MCF 10A (cell line): ENCODE measurements around the gene ATP1B2. TPM values are rescaled to one million over a fixed set of nuclear protein-coding genes. Genes with fewer than 3 reads are reported as not detected.
"Not testable (repeated sequence)": the region's sequence is repeated elsewhere in the genome, so short reads cannot be mapped to it uniquely, and the experiment has no call there.

Experiments used
- BruUV-seq: library from RNA; stranded (reverse); fragments of 400-500 nt; replicated peaks from 2 replicates; lab custom pipeline; 2021; lab: Mats Ljungman, UMichigan
- CTCF ChIA-PET: fragments of 300-600 bp; sonication (Branson Sonifier 250); formaldehyde crosslinking; extraction: SDS; loops from one replicate; lab custom pipeline; 2021; ENCODE audit warnings: antibody characterized with exemption, inconsistent platforms; lab: Yijun Ruan, JAX
- POLR2A ChIA-PET: fragments of 300-600, 350-650 bp; sonication (Branson Sonifier 250); formaldehyde crosslinking; extraction: SDS; loops from one replicate; lab custom pipeline; 2020; ENCODE audit warnings: antibody characterized with exemption, inconsistent platforms; lab: Yijun Ruan, JAX
- DNase-seq: peaks from one replicate; pipeline ENCODE4 v3.0.0-alpha.2; 2018; ENCODE audit not compliant: unreplicated experiment
- H3K27ac Mint-ChIP-seq: one replicate; pipeline ENCODE4 v1.8.0; 2022; ENCODE audit warnings: mild to moderate bottlenecking, low read depth, mixed read lengths; ENCODE audit not compliant: unreplicated experiment
- H3K27me3 Mint-ChIP-seq: one replicate; pipeline ENCODE4 v1.8.0; 2022; ENCODE audit warnings: mixed read lengths; ENCODE audit not compliant: insufficient read depth, unreplicated experiment
- H3K36me3 Mint-ChIP-seq: one replicate; pipeline ENCODE4 v1.8.0; 2022; ENCODE audit warnings: mild to moderate bottlenecking, moderate library complexity, mixed read lengths; ENCODE audit not compliant: insufficient read depth, unreplicated experiment
- H3K4me1 Mint-ChIP-seq: one replicate; pipeline ENCODE4 v1.8.0; 2022; ENCODE audit warnings: mixed read lengths; ENCODE audit not compliant: insufficient read depth, unreplicated experiment
- H3K4me3 Mint-ChIP-seq: one replicate; pipeline ENCODE4 v1.8.0; 2022; ENCODE audit warnings: mild to moderate bottlenecking, moderate library complexity, mixed read lengths; ENCODE audit not compliant: unreplicated experiment
- H3K9me3 Mint-ChIP-seq: one replicate; pipeline ENCODE4 v1.8.0; 2022; ENCODE audit warnings: mixed read lengths; ENCODE audit not compliant: unreplicated experiment
- intact Hi-C: fragments of 100-400 bp; cut with micrococcal nuclease; formaldehyde crosslinking; loops from 2 replicates; pipeline ENCODE4 v1.14.1; 2022
- total RNA-seq: library from RNA; stranded (reverse); gene quantifications from 2 replicates; pipeline ENCODE4 v1.2.3, GENCODE V29; 2022
- TF ChIP-seq, protein P1 (sequence below): fragments of 200-600 bp; IDR thresholded peaks from one replicate; pipeline ENCODE4 v1.8.0; 2022; ENCODE audit warnings: antibody characterized with exemption, mild to moderate bottlenecking; ENCODE audit not compliant: unreplicated experiment

The ATP1B2 gene
- total RNA-seq, 1 experiment from 2014 or later = not detected

DNA sequence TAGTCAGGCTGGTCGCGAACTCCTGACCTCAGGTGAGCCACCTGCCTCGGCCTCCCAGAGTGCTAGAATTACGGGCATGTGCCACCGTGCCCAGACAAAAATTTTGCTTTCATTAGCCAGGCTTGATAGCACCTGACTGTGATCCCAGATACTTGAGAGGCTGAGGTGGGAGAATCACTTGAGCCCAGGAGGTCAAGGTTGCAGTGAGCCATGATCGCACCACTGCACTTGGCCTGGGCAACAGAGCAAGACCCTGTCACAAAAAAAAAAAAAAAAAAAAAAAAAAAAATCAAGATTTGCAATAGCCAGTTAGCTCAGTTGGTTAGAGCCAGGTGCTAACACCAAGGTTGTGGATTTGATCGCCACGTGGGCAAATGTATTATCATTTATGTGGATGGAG, 29.9 kb upstream of the ATP1B2 start:
- no peaks in the 10 kb centered on the region for H3K4me1 Mint-ChIP-seq
- CTCF ChIA-PET = interaction anchor here (0.7 to 3.4 kb wide), 6 partner anchors 8 to 220 kb away, joined by 3 to 15 read pairs (median 3); partner anchors contain the start of genes SOX15 and WRAP53
- POLR2A ChIA-PET = interaction anchor here (0.6 to 0.7 kb wide), 3 partner anchors 52 to 68 kb away, joined by 3 to 4 read pairs (median 4); partner anchors contain the start of genes TP53 and WRAP53
- DNase-seq = no peak
- no peak overlapping the region for H3K4me3 Mint-ChIP-seq
- no TSS peak for BruUV-seq
- TF ChIP-seq, protein P1, sequence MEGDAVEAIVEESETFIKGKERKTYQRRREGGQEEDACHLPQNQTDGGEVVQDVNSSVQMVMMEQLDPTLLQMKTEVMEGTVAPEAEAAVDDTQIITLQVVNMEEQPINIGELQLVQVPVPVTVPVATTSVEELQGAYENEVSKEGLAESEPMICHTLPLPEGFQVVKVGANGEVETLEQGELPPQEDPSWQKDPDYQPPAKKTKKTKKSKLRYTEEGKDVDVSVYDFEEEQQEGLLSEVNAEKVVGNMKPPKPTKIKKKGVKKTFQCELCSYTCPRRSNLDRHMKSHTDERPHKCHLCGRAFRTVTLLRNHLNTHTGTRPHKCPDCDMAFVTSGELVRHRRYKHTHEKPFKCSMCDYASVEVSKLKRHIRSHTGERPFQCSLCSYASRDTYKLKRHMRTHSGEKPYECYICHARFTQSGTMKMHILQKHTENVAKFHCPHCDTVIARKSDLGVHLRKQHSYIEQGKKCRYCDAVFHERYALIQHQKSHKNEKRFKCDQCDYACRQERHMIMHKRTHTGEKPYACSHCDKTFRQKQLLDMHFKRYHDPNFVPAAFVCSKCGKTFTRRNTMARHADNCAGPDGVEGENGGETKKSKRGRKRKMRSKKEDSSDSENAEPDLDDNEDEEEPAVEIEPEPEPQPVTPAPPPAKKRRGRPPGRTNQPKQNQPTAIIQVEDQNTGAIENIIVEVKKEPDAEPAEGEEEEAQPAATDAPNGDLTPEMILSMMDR = no peak
- no peaks in the 10 kb centered on the region for H3K9me3 Mint-ChIP-seq
- intact Hi-C loops = no loop called here
- no peaks in the 10 kb centered on the region for H3K27me3 Mint-ChIP-seq
- no peak overlapping the region for H3K27ac Mint-ChIP-seq
- H3K36me3 Mint-ChIP-seq = peaks cover 9% of the 10 kb centered on the region

DNA sequence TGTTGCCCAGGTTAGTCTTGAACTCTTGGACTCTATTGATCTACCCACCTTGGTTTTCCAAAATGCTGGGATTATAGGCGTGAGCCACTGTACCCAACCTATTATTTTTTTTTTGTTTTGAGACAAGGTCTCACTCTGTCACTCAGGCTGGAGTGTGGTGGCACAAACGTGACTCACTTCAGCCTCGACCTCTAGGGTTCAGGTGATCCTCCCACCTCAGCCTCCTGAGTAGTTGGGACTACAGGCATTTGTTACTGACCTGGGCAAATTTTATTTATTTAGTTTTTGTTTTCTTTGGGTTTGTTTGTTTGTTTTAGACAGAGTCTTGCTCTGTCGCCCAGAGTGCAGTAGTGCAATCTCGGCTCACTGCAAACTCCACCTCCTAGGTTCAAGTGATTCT, 27.1 kb upstream of the ATP1B2 start:
- Mint-ChIP-seq H3K4me3 (no peak overlapping the region), H3K4me1 (no peaks in the 10 kb centered on the region), H3K9me3 (no peaks in the 10 kb centered on the region), H3K36me3 (peaks cover 14% of the 10 kb centered on the region), H3K27me3 (no peaks in the 10 kb centered on the region), H3K27ac (no peak overlapping the region)
- TF ChIP-seq, protein P1 = no peak
- BruUV-seq = no TSS peak
- ChIA-PET CTCF (interaction anchor here (0.7 kb wide), 1 partner anchor 279 kb away, joined by 3 read pairs; no protein-coding TSS in a partner anchor), POLR2A (interaction anchor here (0.7 kb wide), 1 partner anchor 13 kb away, joined by 4 read pairs; no protein-coding TSS in a partner anchor)
- intact Hi-C loops = no loop called here
- no peak for DNase-seq

DNA sequence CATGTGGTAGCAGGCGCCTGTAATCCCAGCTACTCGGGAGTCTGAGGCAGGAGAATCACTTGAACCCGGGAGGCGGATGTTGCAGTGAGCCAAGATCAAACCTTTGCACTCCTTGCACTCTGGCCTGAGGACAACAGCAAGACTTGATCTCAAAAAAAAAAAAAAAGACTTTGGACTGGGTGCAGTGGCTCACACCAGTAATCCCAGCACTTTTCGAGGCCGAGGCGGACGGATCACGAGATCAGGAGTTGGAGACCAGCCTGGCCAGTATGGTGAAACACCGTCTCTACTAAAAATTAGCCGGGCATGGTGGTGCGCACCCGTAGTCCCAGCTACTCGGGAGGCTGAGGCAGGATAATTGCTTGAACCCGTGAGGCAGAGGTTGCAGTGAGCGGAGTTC, 25.0 kb upstream of the ATP1B2 start:
- DNase-seq, intact Hi-C loops, H3K9me3 Mint-ChIP-seq, BruUV-seq, H3K27ac Mint-ChIP-seq, H3K27me3 Mint-ChIP-seq, H3K4me3 Mint-ChIP-seq, H3K4me1 Mint-ChIP-seq: not testable (repeated sequence)
- ChIA-PET POLR2A (interaction anchor here (1.3 to 12.8 kb wide), 3 partner anchors 11 to 61 kb away, joined by 3 to 208 read pairs (median 67); partner anchors contain the start of genes FXR2, TP53 and WRAP53), CTCF (interaction anchor here (1.3 kb wide), 1 partner anchor 11 kb away, joined by 3 read pairs; the partner anchor contains the start of gene FXR2)
- H3K36me3 Mint-ChIP-seq = peaks cover 14% of the 10 kb centered on the region

DNA sequence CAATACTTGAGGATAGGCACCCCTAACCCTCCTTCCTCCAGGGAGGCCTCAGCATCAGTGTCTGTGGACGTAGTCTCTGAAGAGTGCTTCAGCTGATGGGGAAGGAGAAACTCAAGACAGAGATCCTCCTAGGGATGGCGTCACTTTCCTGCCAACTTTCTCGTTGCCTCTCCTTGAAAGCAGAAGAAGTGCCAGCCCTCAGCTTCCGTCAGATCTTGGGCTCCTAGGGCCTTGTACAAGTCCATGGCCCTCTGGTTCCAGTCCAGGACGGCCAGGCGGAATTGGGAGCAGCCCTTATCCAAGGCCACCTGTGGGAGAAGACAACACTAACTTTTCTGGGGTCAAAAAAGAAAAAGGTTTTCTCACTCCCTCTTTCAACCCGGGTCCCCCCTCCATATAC, 24.4 kb upstream of the ATP1B2 start:
- peak overlapping the region; percentile 84 for H3K4me3 Mint-ChIP-seq

More for the DNA sequence above, 24.4 kb upstream of the ATP1B2 start:
- H3K9me3 Mint-ChIP-seq = no peaks in the 10 kb centered on the region
- BruUV-seq = TSS peak; percentile 86
- no peak for DNase-seq
- ChIA-PET POLR2A (interaction anchor here (0.5 to 12.8 kb wide), 8 partner anchors 11 to 91 kb away, joined by 3 to 208 read pairs (median 6); partner anchors contain the start of genes FXR2, SOX15, TP53 and WRAP53), CTCF (interaction anchor here (0.6 to 2.0 kb wide), 4 partner anchors 11 to 61 kb away, joined by 4 to 10 read pairs (median 6); partner anchors contain the start of genes FXR2, TP53 and WRAP53)
- TF ChIP-seq, protein P1 = no peak
- no peaks in the 10 kb centered on the region for H3K4me1 Mint-ChIP-seq
- H3K27me3 Mint-ChIP-seq = no peaks in the 10 kb centered on the region
- intact Hi-C loops = no loop called here
- peak overlapping the region; percentile 93 for H3K27ac Mint-ChIP-seq
- peaks cover 14% of the 10 kb centered on the region for H3K36me3 Mint-ChIP-seq
